ENCODE results near the gene MORN5. TPM values are rescaled to one million over a fixed set of nuclear protein-coding genes. Genes with fewer than 3 reads are reported as not detected.
A peak's percentile ranks its signal among the peaks of the same experiment; 100 is the strongest.

Gene MORN5
- total and polyA plus RNA-seq, 2 experiments from 2014 or later, result not detected

DNA sequence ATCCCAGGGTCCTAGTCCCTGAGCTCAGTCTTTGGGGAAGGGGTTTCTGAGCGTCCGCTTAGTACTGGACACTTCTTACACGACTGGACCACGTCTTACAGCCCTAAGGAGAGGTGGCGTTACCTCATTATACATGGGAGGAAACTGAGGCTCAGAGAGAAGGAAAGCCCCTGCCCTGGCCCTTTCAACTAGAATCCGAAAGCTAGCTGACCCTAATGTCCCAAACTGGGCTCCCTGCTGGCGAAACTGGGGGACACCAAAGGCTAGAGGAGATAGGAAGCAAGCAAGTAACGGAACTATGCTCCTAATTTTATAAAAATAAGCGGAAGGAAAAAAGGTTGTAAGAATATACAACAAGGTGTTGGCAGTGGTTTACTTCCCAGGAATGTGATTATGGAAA, 54.8 kb downstream of the MORN5 start:
- H3K9me2 ChIP-seq (ENCODE audit: insufficient read depth), result peaks cover 3% of the 10 kb centered on the region; the same call in 1 of the 2 replicates
- no peak overlapping the region for H3K27ac ChIP-seq (ENCODE audit: low read depth)
- peaks cover 87% of the 10 kb centered on the region for H3K27me3 Mint-ChIP-seq (ENCODE audit: insufficient read depth, low read depth, poor library complexity)
- no peaks in the 10 kb centered on the region for H3K36me3 Mint-ChIP-seq (ENCODE audit: low read depth)
- ATAC-seq, result no peak
- no peaks in the 10 kb centered on the region for H3K79me2 ChIP-seq (replicated peaks; ENCODE audit: insufficient read depth)
- H3K4me3 ChIP-seq, result peak overlapping the region; percentile 67
- H3K4me3 Mint-ChIP-seq, result peak overlapping the region; percentile 69
- H2AFZ ChIP-seq, result peak overlapping the region; percentile 93; the same call in 1 of the 2 replicates
- H3K27me3 ChIP-seq (ENCODE audit: insufficient read depth), result peaks cover 88% of the 10 kb centered on the region
- H4K20me1 ChIP-seq (replicated peaks; ENCODE audit: insufficient read depth), result no peaks in the 10 kb centered on the region
- no peaks in the 10 kb centered on the region for H3K36me3 ChIP-seq (ENCODE audit: insufficient read depth)
- DNase-seq (ENCODE audit: low spot score), result no peak
- H3K4me1 ChIP-seq (ENCODE audit: insufficient read depth), result peaks cover 23% of the 10 kb centered on the region
- peak overlapping the region; percentile 92 for H3K4me2 ChIP-seq
- H3K9me3 Mint-ChIP-seq, result peaks cover 7% of the 10 kb centered on the region
- H3K27ac Mint-ChIP-seq, result no peak overlapping the region
- H3K4me1 Mint-ChIP-seq, result peaks cover 27% of the 10 kb centered on the region
- no peak for TF ChIP-seq JUNB (IDR thresholded peaks at IDR 0.05; ENCODE audit: unreplicated experiment)
- TF ChIP-seq EZH2 (IDR thresholded peaks at IDR 0.05; ENCODE audit: low read depth, unreplicated experiment), result peak; percentile 65
- H3F3A ChIP-seq (replicated peaks; ENCODE audit: low read depth), result peaks cover 21% of the 10 kb centered on the region

DNA sequence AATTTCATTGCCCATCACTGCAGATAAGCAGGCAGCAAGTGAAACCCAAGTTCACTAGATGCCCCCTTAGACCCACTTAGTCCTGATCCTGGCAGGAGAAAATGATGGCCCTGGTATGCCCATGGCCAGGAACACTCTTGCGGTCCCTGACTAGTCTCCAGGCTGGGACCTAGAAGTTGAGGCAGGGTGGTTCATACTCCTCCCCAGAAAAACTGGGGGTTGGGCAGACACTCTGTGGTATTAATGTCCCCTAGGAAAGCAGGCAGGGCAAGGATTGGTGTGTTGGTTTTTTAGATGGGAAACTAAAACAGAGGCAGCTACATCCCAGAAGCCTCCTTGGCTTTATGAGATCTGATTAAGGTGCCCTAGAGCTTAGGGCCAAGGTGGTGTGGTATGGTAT, 56.0 kb downstream of the MORN5 start:
- DNase-seq (ENCODE audit: low spot score) (no peak), ATAC-seq (no peak)
- H3K27me3 ChIP-seq (ENCODE audit: insufficient read depth), result peaks cover 97% of the 10 kb centered on the region
- Mint-ChIP-seq H3K4me3 (no peak overlapping the region), H3K4me1 (peaks cover 38% of the 10 kb centered on the region), H3K27ac (no peak overlapping the region), H3K36me3 (ENCODE audit: low read depth) (no peaks in the 10 kb centered on the region), H3K27me3 (ENCODE audit: insufficient read depth, low read depth, poor library complexity) (peaks cover 95% of the 10 kb centered on the region), H3K9me3 (peaks cover 7% of the 10 kb centered on the region)
- H3F3A ChIP-seq (replicated peaks; ENCODE audit: low read depth), result peaks cover 21% of the 10 kb centered on the region
- peaks cover 35% of the 10 kb centered on the region for H3K4me1 ChIP-seq (ENCODE audit: insufficient read depth)
- H3K27ac ChIP-seq (ENCODE audit: low read depth), result no peak overlapping the region
- no peak overlapping the region for H3K4me2 ChIP-seq
- no peak overlapping the region for H3K4me3 ChIP-seq
- H3K9me2 ChIP-seq (ENCODE audit: insufficient read depth), result peaks cover 3% of the 10 kb centered on the region; the same call in 1 of the 2 replicates
- no peaks in the 10 kb centered on the region for H4K20me1 ChIP-seq (replicated peaks; ENCODE audit: insufficient read depth)
- no peaks in the 10 kb centered on the region for H3K79me2 ChIP-seq (replicated peaks; ENCODE audit: insufficient read depth)
- H2AFZ ChIP-seq, result no peak overlapping the region
- H3K36me3 ChIP-seq (ENCODE audit: insufficient read depth), result no peaks in the 10 kb centered on the region
- TF ChIP-seq, protein P1, sequence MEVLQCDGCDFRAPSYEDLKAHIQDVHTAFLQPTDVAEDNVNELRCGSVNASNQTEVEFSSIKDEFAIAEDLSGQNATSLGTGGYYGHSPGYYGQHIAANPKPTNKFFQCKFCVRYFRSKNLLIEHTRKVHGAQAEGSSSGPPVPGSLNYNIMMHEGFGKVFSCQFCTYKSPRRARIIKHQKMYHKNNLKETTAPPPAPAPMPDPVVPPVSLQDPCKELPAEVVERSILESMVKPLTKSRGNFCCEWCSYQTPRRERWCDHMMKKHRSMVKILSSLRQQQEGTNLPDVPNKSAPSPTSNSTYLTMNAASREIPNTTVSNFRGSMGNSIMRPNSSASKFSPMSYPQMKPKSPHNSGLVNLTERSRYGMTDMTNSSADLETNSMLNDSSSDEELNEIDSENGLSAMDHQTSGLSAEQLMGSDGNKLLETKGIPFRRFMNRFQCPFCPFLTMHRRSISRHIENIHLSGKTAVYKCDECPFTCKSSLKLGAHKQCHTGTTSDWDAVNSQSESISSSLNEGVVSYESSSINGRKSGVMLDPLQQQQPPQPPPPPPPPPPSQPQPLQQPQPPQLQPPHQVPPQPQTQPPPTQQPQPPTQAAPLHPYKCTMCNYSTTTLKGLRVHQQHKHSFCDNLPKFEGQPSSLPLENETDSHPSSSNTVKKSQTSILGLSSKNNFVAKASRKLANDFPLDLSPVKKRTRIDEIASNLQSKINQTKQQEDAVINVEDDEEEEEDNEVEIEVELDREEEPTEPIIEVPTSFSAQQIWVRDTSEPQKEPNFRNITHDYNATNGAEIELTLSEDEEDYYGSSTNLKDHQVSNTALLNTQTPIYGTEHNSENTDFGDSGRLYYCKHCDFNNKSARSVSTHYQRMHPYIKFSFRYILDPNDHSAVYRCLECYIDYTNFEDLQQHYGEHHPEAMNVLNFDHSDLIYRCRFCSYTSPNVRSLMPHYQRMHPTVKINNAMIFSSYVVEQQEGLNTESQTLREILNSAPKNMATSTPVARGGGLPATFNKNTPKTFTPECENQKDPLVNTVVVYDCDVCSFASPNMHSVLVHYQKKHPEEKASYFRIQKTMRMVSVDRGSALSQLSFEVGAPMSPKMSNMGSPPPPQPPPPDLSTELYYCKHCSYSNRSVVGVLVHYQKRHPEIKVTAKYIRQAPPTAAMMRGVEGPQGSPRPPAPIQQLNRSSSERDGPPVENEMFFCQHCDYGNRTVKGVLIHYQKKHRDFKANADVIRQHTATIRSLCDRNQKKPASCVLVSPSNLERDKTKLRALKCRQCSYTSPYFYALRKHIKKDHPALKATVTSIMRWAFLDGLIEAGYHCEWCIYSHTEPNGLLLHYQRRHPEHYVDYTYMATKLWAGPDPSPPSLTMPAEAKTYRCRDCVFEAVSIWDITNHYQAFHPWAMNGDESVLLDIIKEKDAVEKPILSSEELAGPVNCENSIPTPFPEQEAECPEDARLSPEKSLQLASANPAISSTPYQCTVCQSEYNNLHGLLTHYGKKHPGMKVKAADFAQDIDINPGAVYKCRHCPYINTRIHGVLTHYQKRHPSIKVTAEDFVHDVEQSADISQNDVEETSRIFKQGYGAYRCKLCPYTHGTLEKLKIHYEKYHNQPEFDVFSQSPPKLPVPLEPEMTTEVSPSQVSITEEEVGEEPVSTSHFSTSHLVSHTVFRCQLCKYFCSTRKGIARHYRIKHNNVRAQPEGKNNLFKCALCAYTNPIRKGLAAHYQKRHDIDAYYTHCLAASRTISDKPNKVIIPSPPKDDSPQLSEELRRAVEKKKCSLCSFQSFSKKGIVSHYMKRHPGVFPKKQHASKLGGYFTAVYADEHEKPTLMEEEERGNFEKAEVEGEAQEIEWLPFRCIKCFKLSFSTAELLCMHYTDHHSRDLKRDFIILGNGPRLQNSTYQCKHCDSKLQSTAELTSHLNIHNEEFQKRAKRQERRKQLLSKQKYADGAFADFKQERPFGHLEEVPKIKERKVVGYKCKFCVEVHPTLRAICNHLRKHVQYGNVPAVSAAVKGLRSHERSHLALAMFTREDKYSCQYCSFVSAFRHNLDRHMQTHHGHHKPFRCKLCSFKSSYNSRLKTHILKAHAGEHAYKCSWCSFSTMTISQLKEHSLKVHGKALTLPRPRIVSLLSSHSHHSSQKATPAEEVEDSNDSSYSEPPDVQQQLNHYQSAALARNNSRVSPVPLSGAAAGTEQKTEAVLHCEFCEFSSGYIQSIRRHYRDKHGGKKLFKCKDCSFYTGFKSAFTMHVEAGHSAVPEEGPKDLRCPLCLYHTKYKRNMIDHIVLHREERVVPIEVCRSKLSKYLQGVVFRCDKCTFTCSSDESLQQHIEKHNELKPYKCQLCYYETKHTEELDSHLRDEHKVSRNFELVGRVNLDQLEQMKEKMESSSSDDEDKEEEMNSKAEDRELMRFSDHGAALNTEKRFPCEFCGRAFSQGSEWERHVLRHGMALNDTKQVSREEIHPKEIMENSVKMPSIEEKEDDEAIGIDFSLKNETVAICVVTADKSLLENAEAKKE (CRISPR knock-in tag; IDR thresholded peaks at IDR 0.05), result no peak
- TF ChIP-seq ZNF331 (CRISPR knock-in tag; IDR thresholded peaks at IDR 0.05; ENCODE audit: low read depth), result no peak
- no peak for TF ChIP-seq CREB1 (CRISPR knock-in tag; IDR thresholded peaks at IDR 0.05; ENCODE audit: low read depth)
- TF ChIP-seq ZNF114 (CRISPR knock-in tag; IDR thresholded peaks at IDR 0.05), result no peak
- TF ChIP-seq, protein P2, sequence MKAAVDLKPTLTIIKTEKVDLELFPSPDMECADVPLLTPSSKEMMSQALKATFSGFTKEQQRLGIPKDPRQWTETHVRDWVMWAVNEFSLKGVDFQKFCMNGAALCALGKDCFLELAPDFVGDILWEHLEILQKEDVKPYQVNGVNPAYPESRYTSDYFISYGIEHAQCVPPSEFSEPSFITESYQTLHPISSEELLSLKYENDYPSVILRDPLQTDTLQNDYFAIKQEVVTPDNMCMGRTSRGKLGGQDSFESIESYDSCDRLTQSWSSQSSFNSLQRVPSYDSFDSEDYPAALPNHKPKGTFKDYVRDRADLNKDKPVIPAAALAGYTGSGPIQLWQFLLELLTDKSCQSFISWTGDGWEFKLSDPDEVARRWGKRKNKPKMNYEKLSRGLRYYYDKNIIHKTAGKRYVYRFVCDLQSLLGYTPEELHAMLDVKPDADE (IDR thresholded peaks at IDR 0.05), result no peak
- TF ChIP-seq EZH2phosphoT487 (IDR thresholded peaks at IDR 0.05; ENCODE audit: unreplicated experiment), result no peak
- TF ChIP-seq, protein P3, sequence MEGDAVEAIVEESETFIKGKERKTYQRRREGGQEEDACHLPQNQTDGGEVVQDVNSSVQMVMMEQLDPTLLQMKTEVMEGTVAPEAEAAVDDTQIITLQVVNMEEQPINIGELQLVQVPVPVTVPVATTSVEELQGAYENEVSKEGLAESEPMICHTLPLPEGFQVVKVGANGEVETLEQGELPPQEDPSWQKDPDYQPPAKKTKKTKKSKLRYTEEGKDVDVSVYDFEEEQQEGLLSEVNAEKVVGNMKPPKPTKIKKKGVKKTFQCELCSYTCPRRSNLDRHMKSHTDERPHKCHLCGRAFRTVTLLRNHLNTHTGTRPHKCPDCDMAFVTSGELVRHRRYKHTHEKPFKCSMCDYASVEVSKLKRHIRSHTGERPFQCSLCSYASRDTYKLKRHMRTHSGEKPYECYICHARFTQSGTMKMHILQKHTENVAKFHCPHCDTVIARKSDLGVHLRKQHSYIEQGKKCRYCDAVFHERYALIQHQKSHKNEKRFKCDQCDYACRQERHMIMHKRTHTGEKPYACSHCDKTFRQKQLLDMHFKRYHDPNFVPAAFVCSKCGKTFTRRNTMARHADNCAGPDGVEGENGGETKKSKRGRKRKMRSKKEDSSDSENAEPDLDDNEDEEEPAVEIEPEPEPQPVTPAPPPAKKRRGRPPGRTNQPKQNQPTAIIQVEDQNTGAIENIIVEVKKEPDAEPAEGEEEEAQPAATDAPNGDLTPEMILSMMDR (conservative IDR thresholded peaks at IDR 0.05; ENCODE audit: low read depth in 2 of 2), result no peak
- no peak for TF ChIP-seq JUNB (IDR thresholded peaks at IDR 0.05; ENCODE audit: unreplicated experiment)
- no peak for TF ChIP-seq NANOG (IDR thresholded peaks at IDR 0.05; ENCODE audit: borderline replicate concordance)
- TF ChIP-seq POLR2AphosphoS5 (IDR thresholded peaks at IDR 0.05; ENCODE audit: low read depth), result no peak
- TF ChIP-seq EZH2 (IDR thresholded peaks at IDR 0.05; ENCODE audit: low read depth, unreplicated experiment), result no peak
